ENCODE data around the gene MMP2. TPM values are rescaled to one million over a fixed set of nuclear protein-coding genes. Genes with fewer than 3 reads are reported as not detected.

The MMP2 gene
- total and polyA plus RNA-seq, 2 donors (not counting 1 experiment from before 2014, with no cell fraction given) = 760 to 1,311 TPM

DNA sequence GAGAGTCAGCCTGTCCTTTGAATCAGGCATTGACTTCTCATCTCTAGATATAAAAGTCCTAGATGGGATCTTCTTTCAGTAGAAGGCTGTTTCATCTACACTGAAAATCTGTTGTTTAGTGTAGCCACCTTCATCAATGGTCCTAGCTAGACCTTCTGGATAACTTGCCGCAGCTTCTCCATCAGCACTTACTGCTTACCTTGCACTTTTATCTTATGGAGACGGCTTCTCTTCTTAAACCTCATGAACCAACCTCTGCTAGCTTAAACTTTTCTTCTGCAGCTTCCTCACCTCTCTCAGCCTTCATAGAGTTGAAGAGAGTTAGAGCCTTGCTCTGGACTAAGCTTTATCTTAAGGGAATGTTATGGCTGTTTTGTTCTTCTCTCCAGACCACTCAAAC lies 5.4 kb upstream of the MMP2 start:
- Histone ChIP-seq H3K4me2 (ENCODE audit: extremely low read depth, insufficient read depth, low read length) (no peak overlapping the region), H3K4me3 (replicated peaks in 1 of 4; ENCODE audit: control extremely low read depth in 1 of 4, insufficient read depth in 1 of 4, low read depth in 3 of 4, low read length in 4 of 4) (no peak overlapping the region), H3K9me3 (ENCODE audit: control insufficient read depth, insufficient read depth, low read depth, low read length) (no peaks in the 10 kb centered on the region), H3K36me3 (ENCODE audit: control insufficient read depth, insufficient read depth, low read length) (no peaks in the 10 kb centered on the region), H3K9ac (ENCODE audit: insufficient read depth, low read length) (no peak overlapping the region), H3K27me3 (ENCODE audit: control insufficient read depth, insufficient read depth, low read length) (no peaks in the 10 kb centered on the region), H2AFZ (ENCODE audit: low read length) (no peak overlapping the region), H3K79me2 (ENCODE audit: control insufficient read depth, insufficient read depth, low read length) (no peaks in the 10 kb centered on the region), H4K20me1 (ENCODE audit: control insufficient read depth, extremely low read depth, insufficient read depth, low read length) (no peaks in the 10 kb centered on the region), H3K4me1 (ENCODE audit: control insufficient read depth, extremely low read depth, insufficient read depth, low read length) (peaks cover 22% of the 10 kb centered on the region), H3K27ac (ENCODE audit: insufficient read depth, low read length) (no peak overlapping the region)
- no peak for DNase-seq (ENCODE audit: low read depth in 2 of 2)
- TF ChIP-seq, protein P1, sequence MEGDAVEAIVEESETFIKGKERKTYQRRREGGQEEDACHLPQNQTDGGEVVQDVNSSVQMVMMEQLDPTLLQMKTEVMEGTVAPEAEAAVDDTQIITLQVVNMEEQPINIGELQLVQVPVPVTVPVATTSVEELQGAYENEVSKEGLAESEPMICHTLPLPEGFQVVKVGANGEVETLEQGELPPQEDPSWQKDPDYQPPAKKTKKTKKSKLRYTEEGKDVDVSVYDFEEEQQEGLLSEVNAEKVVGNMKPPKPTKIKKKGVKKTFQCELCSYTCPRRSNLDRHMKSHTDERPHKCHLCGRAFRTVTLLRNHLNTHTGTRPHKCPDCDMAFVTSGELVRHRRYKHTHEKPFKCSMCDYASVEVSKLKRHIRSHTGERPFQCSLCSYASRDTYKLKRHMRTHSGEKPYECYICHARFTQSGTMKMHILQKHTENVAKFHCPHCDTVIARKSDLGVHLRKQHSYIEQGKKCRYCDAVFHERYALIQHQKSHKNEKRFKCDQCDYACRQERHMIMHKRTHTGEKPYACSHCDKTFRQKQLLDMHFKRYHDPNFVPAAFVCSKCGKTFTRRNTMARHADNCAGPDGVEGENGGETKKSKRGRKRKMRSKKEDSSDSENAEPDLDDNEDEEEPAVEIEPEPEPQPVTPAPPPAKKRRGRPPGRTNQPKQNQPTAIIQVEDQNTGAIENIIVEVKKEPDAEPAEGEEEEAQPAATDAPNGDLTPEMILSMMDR (conservative IDR thresholded peaks at IDR 0.05 in 1 of 2, IDR thresholded peaks at IDR 0.05 in 1 of 2; ENCODE audit: low read depth in 1 of 2, low read length in 2 of 2) = no peak
- TF ChIP-seq EZH2 (IDR thresholded peaks at IDR 0.05; ENCODE audit: low read length, missing control alignments) = no peak

- no peaks in the 10 kb centered on the region for H3K27me3 ChIP-seq (ENCODE audit: control insufficient read depth, insufficient read depth, low read length)
- no peak for DNase-seq (ENCODE audit: low read depth in 2 of 2)
- H3K9me3 ChIP-seq (ENCODE audit: control insufficient read depth, insufficient read depth, low read depth, low read length) = no peaks in the 10 kb centered on the region
- no peaks in the 10 kb centered on the region for H4K20me1 ChIP-seq (ENCODE audit: control insufficient read depth, extremely low read depth, insufficient read depth, low read length)
- no peaks in the 10 kb centered on the region for H3K36me3 ChIP-seq (ENCODE audit: control insufficient read depth, insufficient read depth, low read length)
- no peak overlapping the region for H3K4me3 ChIP-seq (replicated peaks in 1 of 4; ENCODE audit: control extremely low read depth in 1 of 4, insufficient read depth in 1 of 4, low read depth in 3 of 4, low read length in 4 of 4)
- H3K9ac ChIP-seq (ENCODE audit: insufficient read depth, low read length) = no peak overlapping the region
- no peak overlapping the region for H2AFZ ChIP-seq (ENCODE audit: low read length)
- TF ChIP-seq, protein P1 (conservative IDR thresholded peaks at IDR 0.05 in 1 of 2, IDR thresholded peaks at IDR 0.05 in 1 of 2; ENCODE audit: low read depth in 1 of 2, low read length in 2 of 2) = no peak
- no peak for TF ChIP-seq EZH2 (IDR thresholded peaks at IDR 0.05; ENCODE audit: low read length, missing control alignments)
- H3K27ac ChIP-seq (ENCODE audit: insufficient read depth, low read length) = no peak overlapping the region
- peaks cover 4% of the 10 kb centered on the region for H3K79me2 ChIP-seq (ENCODE audit: control insufficient read depth, insufficient read depth, low read length)
- H3K4me1 ChIP-seq (ENCODE audit: control insufficient read depth, extremely low read depth, insufficient read depth, low read length) = peaks cover 24% of the 10 kb centered on the region
- H3K4me2 ChIP-seq (ENCODE audit: extremely low read depth, insufficient read depth, low read length) = no peak overlapping the region
Observed at GRCh38 chr16:55474821-55475220, 4.2 kb upstream of the MMP2 start.

DNA sequence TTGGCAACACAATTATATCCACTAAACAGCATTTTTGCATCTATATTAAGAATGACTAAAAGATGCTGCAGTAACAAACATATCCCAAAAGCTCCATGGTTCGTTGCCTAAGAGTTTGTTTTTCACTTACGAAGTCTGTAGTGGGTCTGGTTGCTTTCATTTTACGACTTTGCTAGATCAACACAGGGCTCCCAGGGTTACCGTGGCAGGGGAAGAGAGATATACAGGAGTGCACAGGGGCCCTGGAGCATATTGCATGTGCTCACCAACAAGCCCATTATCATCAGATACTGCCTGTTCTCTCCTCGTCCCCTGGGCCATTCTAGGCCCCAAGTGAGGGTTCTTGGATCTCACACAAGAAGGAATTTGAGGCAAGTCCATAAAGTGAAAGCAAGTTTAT lies 3.1 kb upstream of the MMP2 start:
- no peak for TF ChIP-seq EZH2 (IDR thresholded peaks at IDR 0.05; ENCODE audit: low read length, missing control alignments)
- TF ChIP-seq, protein P1 (conservative IDR thresholded peaks at IDR 0.05 in 1 of 2, IDR thresholded peaks at IDR 0.05 in 1 of 2; ENCODE audit: low read depth in 1 of 2, low read length in 2 of 2) = no peak
- no peaks in the 10 kb centered on the region for H3K9me3 ChIP-seq (ENCODE audit: control insufficient read depth, insufficient read depth, low read depth, low read length)
- H3K4me3 ChIP-seq (replicated peaks in 1 of 4; ENCODE audit: control extremely low read depth in 1 of 4, insufficient read depth in 1 of 4, low read depth in 3 of 4, low read length in 4 of 4) = peak overlapping the region in 1 of 4 experiments; percentile 25
- no peak for DNase-seq (ENCODE audit: low read depth in 2 of 2)
- peaks cover 13% of the 10 kb centered on the region for H3K79me2 ChIP-seq (ENCODE audit: control insufficient read depth, insufficient read depth, low read length)
- H3K4me2 ChIP-seq (ENCODE audit: extremely low read depth, insufficient read depth, low read length) = peak overlapping the region; percentile 82
- peak overlapping the region; percentile 57 for H2AFZ ChIP-seq (ENCODE audit: low read length)
- no peaks in the 10 kb centered on the region for H3K36me3 ChIP-seq (ENCODE audit: control insufficient read depth, insufficient read depth, low read length)
- H3K27me3 ChIP-seq (ENCODE audit: control insufficient read depth, insufficient read depth, low read length) = no peaks in the 10 kb centered on the region
- H3K27ac ChIP-seq (ENCODE audit: insufficient read depth, low read length) = peak overlapping the region; percentile 19
- no peaks in the 10 kb centered on the region for H4K20me1 ChIP-seq (ENCODE audit: control insufficient read depth, extremely low read depth, insufficient read depth, low read length)
- peaks cover 17% of the 10 kb centered on the region for H3K4me1 ChIP-seq (ENCODE audit: control insufficient read depth, extremely low read depth, insufficient read depth, low read length)
- no peak overlapping the region for H3K9ac ChIP-seq (ENCODE audit: insufficient read depth, low read length)

Data from fibroblast of lung (primary cell).